Upper lobe of right lung (tissue), 1 donor: Measurements from ENCODE around the gene PNMA8C. TPM values are rescaled to one million over a fixed set of nuclear protein-coding genes. Genes with fewer than 3 reads are reported as not detected.
A peak's percentile ranks its signal among the peaks of the same experiment; 100 is the strongest.

Experiments
- ATAC-seq: fragments of 200-7000 bp; cut with Tn5 transposase; one replicate; pipeline ENCODE4 v1.9.1; 2020; ENCODE audit warnings: mild to moderate bottlenecking, moderate library complexity
- DNase-seq: peaks from one replicate; pipeline ENCODE4 v3.0.0-alpha.2; 2020
- H3K27ac ChIP-seq: fragments of 200-600 bp; one replicate; pipeline ENCODE4 v1.8.0; 2022
- H3K27me3 ChIP-seq: fragments of 200-600 bp; one replicate; pipeline ENCODE4 v1.8.0; 2022; ENCODE audit warnings: mild to moderate bottlenecking
- H3K36me3 ChIP-seq: fragments of 200-600 bp; one replicate; pipeline ENCODE4 v1.8.0; 2022
- H3K4me1 ChIP-seq: fragments of 200-600 bp; one replicate; pipeline ENCODE4 v1.8.0; 2022
- H3K4me3 ChIP-seq: fragments of 200-600 bp; one replicate; pipeline ENCODE4 v1.8.0; 2022; ENCODE audit warnings: mild to moderate bottlenecking
- H3K9me3 ChIP-seq: fragments of 200-600 bp; one replicate; pipeline ENCODE4 v1.8.0; 2022
- CTCF ChIP-seq: fragments of 200-600 bp; IDR thresholded peaks from one replicate; pipeline ENCODE4 v1.8.0; 2022; ENCODE audit warnings: antibody characterized with exemption
- intact Hi-C: fragments of 100-400 bp; cut with DNase I; formaldehyde crosslinking; loops from one replicate; pipeline ENCODE4 v1.11.0; 2022
- total RNA-seq: library from RNA; stranded (reverse); fragmentation: NEBNext Ultra II Directional; extraction: Animal tissue kit (Norgen Biotek cat#: 25700); gene quantifications from one replicate; pipeline ENCODE4 v1.2.1, GENCODE V29; 2021
- donor health status: DM: no; HTN: yes; CAD: no; lungs with severe emphysema.

Gene PNMA8C
- total RNA-seq, 1 donor from 2014 or later, result not detected

GRCh38 chr19:46471116-46471733, 42.5 kb upstream of the PNMA8C start, which contains the start of gene PNMA8A:
TSS of gene PNMA8A (minus strand) at chr19:46471563. CDS start at chr19:46471035, 528 bp downstream.
- peak; percentile 79 for DNase-seq
- H3K4me1 ChIP-seq, result peaks cover 14% of the 10 kb centered on the region

GRCh38 chr19:46470376-46470775, 41.6 kb upstream of the PNMA8C start:
- Histone ChIP-seq H3K9me3 (no peaks in the 10 kb centered on the region), H3K4me1 (peaks cover 14% of the 10 kb centered on the region), H3K36me3 (no peaks in the 10 kb centered on the region), H3K27me3 (peaks cover 6% of the 10 kb centered on the region), H3K4me3 (no peak overlapping the region), H3K27ac (no peak overlapping the region)
- peak; percentile 46 for DNase-seq
- intact Hi-C loops, result no loop called here
- TF ChIP-seq CTCF, result no peak
- no peak for ATAC-seq

More at GRCh38 chr19:46471116-46471733, 42.5 kb upstream of the PNMA8C start, which contains the start of gene PNMA8A:
- Histone ChIP-seq H3K4me3 (peak within 1 kb of the TSS; percentile 39), H3K27me3 (peaks cover 6% of the 10 kb centered on the region), H3K36me3 (no peaks in the 10 kb centered on the region), H3K9me3 (no peaks in the 10 kb centered on the region), H3K27ac (peak within 1 kb of the TSS; percentile 55)
- TF ChIP-seq CTCF, result no peak
- ATAC-seq, result peak; percentile 69
- intact Hi-C loops, result no loop called here

GRCh38 chr19:46469541-46470185, 40.9 kb upstream of the PNMA8C start:
- peaks cover 5% of the 10 kb centered on the region for H3K27me3 ChIP-seq
- H3K27ac ChIP-seq, result no peak overlapping the region
- no peaks in the 10 kb centered on the region for H3K9me3 ChIP-seq
- intact Hi-C loops, result no loop called here
- H3K4me3 ChIP-seq, result no peak overlapping the region
- ATAC-seq (no peak), DNase-seq (peak; percentile 62)
- peaks cover 14% of the 10 kb centered on the region for H3K4me1 ChIP-seq
- TF ChIP-seq CTCF, result no peak
- H3K36me3 ChIP-seq, result no peaks in the 10 kb centered on the region

- Histone ChIP-seq H3K36me3 (no peaks in the 10 kb centered on the region), H3K4me1 (peaks cover 10% of the 10 kb centered on the region), H3K4me3 (no peak overlapping the region), H3K27ac (no peak overlapping the region), H3K27me3 (no peaks in the 10 kb centered on the region), H3K9me3 (no peaks in the 10 kb centered on the region)
- no peak for TF ChIP-seq CTCF
- DNase-seq, result peak; percentile 26
- intact Hi-C loops, result no loop called here
- no peak for ATAC-seq
Observed at GRCh38 chr19:46466536-46467196, 37.9 kb upstream of the PNMA8C start.

GRCh38 chr19:46463516-46463915, 34.8 kb upstream of the PNMA8C start:
- H3K36me3 ChIP-seq, result no peaks in the 10 kb centered on the region
- no peak for TF ChIP-seq CTCF
- no peaks in the 10 kb centered on the region for H3K4me1 ChIP-seq
- no peaks in the 10 kb centered on the region for H3K9me3 ChIP-seq
- intact Hi-C loops, result no loop called here
- H3K27me3 ChIP-seq, result peaks cover 4% of the 10 kb centered on the region
- H3K27ac ChIP-seq, result no peak overlapping the region
- H3K4me3 ChIP-seq, result no peak overlapping the region
- DNase-seq, result peak; percentile 19
- no peak for ATAC-seq
